Measurements from ENCODE around the gene NCOR1. TPM values are rescaled to one million over a fixed set of nuclear protein-coding genes. Genes with fewer than 3 reads are reported as not detected.

The NCOR1 gene
- total and polyA plus RNA-seq, 9 of the 15 experiments (the other 6 are each of a cell fraction or from before 2014, with no cell fraction given) = 20.2 to 66.5 (median 50.9) TPM

GRCh38 chr17:16101440-16101839 lies 113.9 kb downstream of the NCOR1 start (continued):
- TF ChIP-seq, protein P1, sequence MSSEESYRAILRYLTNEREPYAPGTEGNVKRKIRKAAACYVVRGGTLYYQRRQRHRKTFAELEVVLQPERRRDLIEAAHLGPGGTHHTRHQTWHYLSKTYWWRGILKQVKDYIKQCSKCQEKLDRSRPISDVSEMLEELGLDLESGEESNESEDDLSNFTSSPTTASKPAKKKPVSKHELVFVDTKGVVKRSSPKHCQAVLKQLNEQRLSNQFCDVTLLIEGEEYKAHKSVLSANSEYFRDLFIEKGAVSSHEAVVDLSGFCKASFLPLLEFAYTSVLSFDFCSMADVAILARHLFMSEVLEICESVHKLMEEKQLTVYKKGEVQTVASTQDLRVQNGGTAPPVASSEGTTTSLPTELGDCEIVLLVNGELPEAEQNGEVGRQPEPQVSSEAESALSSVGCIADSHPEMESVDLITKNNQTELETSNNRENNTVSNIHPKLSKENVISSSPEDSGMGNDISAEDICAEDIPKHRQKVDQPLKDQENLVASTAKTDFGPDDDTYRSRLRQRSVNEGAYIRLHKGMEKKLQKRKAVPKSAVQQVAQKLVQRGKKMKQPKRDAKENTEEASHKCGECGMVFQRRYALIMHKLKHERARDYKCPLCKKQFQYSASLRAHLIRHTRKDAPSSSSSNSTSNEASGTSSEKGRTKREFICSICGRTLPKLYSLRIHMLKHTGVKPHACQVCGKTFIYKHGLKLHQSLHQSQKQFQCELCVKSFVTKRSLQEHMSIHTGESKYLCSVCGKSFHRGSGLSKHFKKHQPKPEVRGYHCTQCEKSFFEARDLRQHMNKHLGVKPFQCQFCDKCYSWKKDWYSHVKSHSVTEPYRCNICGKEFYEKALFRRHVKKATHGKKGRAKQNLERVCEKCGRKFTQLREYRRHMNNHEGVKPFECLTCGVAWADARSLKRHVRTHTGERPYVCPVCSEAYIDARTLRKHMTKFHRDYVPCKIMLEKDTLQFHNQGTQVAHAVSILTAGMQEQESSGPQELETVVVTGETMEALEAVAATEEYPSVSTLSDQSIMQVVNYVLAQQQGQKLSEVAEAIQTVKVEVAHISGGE (CRISPR knock-in tag; IDR thresholded peaks at IDR 0.05) = no peak

- CTCF ChIA-PET (ENCODE audit: low intra/inter-chr PET ratio) = no interaction called here
- H3K4me3 ChIP-seq = no peak overlapping the region
- peaks cover 56% of the 10 kb centered on the region; the same call in 2 of the 3 replicates for H3K36me3 ChIP-seq (ENCODE audit: control insufficient read depth, insufficient read depth, low read length)
- no peak overlapping the region for H2AFZ ChIP-seq (ENCODE audit: low read depth, low read length)
- no peaks in the 10 kb centered on the region for H3K9me3 ChIP-seq (replicated peaks; ENCODE audit: control insufficient read depth, insufficient read depth, low read depth, low read length)
- no peaks in the 10 kb centered on the region for H3K4me1 ChIP-seq (replicated peaks in 1 of 2; ENCODE audit: control insufficient read depth in 2 of 2, insufficient read depth in 2 of 2, low read length in 2 of 2)
- H3K27me3 ChIP-seq (ENCODE audit: control insufficient read depth in 2 of 2, insufficient read depth in 2 of 2, low read length in 2 of 2) = no peaks in the 10 kb centered on the region
- intact Hi-C loops (cut with micrococcal nuclease) (no loop called here), in situ Hi-C loops (cut with MboI) (no loop called here)
- no peak overlapping the region for H3K27ac ChIP-seq (ENCODE audit: extremely low read depth, low read depth, low read length)
- 95% methylated on average over 8 of the region's 8 CpGs for WGBS (ENCODE audit: insufficient coverage, low coverage, missing lambda C conversion rate)
- no TSS peak for BruUV-seq (replicated peaks)
- no peaks in the 10 kb centered on the region for H4K20me1 ChIP-seq (replicated peaks; ENCODE audit: control insufficient read depth, insufficient read depth, low read length)
- H3K9me1 ChIP-seq (ENCODE audit: control insufficient read depth, insufficient read depth, low read length) = no peaks in the 10 kb centered on the region
- H3K4me2 ChIP-seq (ENCODE audit: insufficient read depth, low read length) = no peak overlapping the region
- ATAC-seq (no peak), DNase-seq (ENCODE audit: extremely low read depth in 1 of 4, low spot score in 3 of 4) (no peak), FAIRE-seq (no peak)
- TF ChIP-seq IRF2 (CRISPR knock-in tag; IDR thresholded peaks at IDR 0.05) (no peak), ARNT (IDR thresholded peaks at IDR 0.05) (no peak), ZNF217 (CRISPR knock-in tag; IDR thresholded peaks at IDR 0.05) (no peak), FOXM1 (IDR thresholded peaks at IDR 0.05; ENCODE audit: low read depth) (no peak), FOXM1 (CRISPR knock-in tag; IDR thresholded peaks at IDR 0.05; ENCODE audit: low read depth) (no peak), ZNF197 (CRISPR knock-in tag; IDR thresholded peaks at IDR 0.05; ENCODE audit: low read depth) (no peak), CC2D1A (IDR thresholded peaks at IDR 0.05) (no peak), PTRF (tag; IDR thresholded peaks at IDR 0.05) (no peak), HDGF (IDR thresholded peaks at IDR 0.05) (no peak), TGIF2 (CRISPR knock-in tag; IDR thresholded peaks at IDR 0.05) (no peak)
- TF ChIP-seq, protein P2, sequence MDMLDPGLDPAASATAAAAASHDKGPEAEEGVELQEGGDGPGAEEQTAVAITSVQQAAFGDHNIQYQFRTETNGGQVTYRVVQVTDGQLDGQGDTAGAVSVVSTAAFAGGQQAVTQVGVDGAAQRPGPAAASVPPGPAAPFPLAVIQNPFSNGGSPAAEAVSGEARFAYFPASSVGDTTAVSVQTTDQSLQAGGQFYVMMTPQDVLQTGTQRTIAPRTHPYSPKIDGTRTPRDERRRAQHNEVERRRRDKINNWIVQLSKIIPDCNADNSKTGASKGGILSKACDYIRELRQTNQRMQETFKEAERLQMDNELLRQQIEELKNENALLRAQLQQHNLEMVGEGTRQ (CRISPR knock-in tag; IDR thresholded peaks at IDR 0.05) = no peak
- no peaks in the 10 kb centered on the region for H3K79me2 ChIP-seq (ENCODE audit: control insufficient read depth, insufficient read depth, low read length)
- POLR2A ChIA-PET = no interaction called here
- no peak overlapping the region for H3K9ac ChIP-seq (ENCODE audit: insufficient read depth in 1 of 2, low read depth in 2 of 2, low read length in 2 of 2)
These were observed 114.5 kb downstream of the NCOR1 start for GRCh38 chr17:16100737-16101400.
